GM10266 (cell line): ENCODE data around the gene ANKLE1.

ENCODE experiments used
- DNase-seq: peaks from one replicate; pipeline ENCODE4 v3.0.0; 2012; ENCODE audit errors: extremely low spot score
- CTCF ChIP-seq: IDR thresholded peaks from 2 replicates; pipeline ENCODE4 v1.5.1; 2012; ENCODE audit warnings: mild to moderate bottlenecking, low read depth; ENCODE audit not compliant: control insufficient read depth, insufficient read depth; ENCODE audit errors: missing control alignments

Gene ANKLE1

GRCh38 chr19:17311455-17312188 is 29.9 kb downstream of the ANKLE1 start:
- no peak for DNase-seq
- TF ChIP-seq CTCF: no peak

- no peak for TF ChIP-seq CTCF
- DNase-seq: no peak
These were observed 30.8 kb downstream of the ANKLE1 start for GRCh38 chr19:17312189-17313113.

GRCh38 chr19:17314007-17314593 is 32.4 kb downstream of the ANKLE1 start:
- DNase-seq: no peak
- TF ChIP-seq CTCF: no peak

GRCh38 chr19:17318966-17319365 is 37.3 kb downstream of the ANKLE1 start:
- no peak for DNase-seq
- TF ChIP-seq CTCF: no peak

- no peak for TF ChIP-seq CTCF
- DNase-seq: no peak
These were observed 38.0 kb downstream of the ANKLE1 start for GRCh38 chr19:17319473-17320238.

- DNase-seq: no peak
- no peak for TF ChIP-seq CTCF
These were observed 38.7 kb downstream of the ANKLE1 start for GRCh38 chr19:17320435-17320834.
